Measurements from ENCODE around the gene MAPK8IP1. TPM values are rescaled to one million over a fixed set of nuclear protein-coding genes. Genes with fewer than 3 reads are reported as not detected.

The MAPK8IP1 gene
- total RNA-seq, 1 experiment from 2014 or later, result 2.2 TPM

DNA sequence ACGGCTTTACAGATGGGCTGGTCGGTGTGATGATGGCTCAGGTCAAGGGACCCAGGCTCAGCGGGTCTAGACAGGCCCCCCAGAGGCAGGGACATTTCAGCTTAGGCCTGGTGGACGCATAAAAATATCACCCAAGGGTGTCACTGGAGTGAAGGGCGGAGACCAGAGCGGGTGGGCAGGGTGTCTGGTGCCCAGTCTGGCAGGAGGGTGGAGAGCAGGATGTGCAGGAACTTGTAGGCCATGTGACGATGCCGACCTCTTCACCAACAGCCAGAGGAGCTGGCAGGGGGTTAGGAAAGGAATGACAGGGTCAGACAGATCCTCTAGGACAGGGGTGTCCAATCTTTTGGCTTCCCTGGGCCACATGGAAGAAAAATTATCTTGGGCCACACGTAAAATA is 4.5 kb downstream of the MAPK8IP1 start:
- TF ChIP-seq, protein P1, sequence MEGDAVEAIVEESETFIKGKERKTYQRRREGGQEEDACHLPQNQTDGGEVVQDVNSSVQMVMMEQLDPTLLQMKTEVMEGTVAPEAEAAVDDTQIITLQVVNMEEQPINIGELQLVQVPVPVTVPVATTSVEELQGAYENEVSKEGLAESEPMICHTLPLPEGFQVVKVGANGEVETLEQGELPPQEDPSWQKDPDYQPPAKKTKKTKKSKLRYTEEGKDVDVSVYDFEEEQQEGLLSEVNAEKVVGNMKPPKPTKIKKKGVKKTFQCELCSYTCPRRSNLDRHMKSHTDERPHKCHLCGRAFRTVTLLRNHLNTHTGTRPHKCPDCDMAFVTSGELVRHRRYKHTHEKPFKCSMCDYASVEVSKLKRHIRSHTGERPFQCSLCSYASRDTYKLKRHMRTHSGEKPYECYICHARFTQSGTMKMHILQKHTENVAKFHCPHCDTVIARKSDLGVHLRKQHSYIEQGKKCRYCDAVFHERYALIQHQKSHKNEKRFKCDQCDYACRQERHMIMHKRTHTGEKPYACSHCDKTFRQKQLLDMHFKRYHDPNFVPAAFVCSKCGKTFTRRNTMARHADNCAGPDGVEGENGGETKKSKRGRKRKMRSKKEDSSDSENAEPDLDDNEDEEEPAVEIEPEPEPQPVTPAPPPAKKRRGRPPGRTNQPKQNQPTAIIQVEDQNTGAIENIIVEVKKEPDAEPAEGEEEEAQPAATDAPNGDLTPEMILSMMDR (IDR thresholded peaks at IDR 0.05; ENCODE audit: unreplicated experiment), result no peak
- POLR2A ChIA-PET, result no interaction called here
- no peak overlapping the region for H3K27ac Mint-ChIP-seq (ENCODE audit: low read depth, unreplicated experiment)

DNA sequence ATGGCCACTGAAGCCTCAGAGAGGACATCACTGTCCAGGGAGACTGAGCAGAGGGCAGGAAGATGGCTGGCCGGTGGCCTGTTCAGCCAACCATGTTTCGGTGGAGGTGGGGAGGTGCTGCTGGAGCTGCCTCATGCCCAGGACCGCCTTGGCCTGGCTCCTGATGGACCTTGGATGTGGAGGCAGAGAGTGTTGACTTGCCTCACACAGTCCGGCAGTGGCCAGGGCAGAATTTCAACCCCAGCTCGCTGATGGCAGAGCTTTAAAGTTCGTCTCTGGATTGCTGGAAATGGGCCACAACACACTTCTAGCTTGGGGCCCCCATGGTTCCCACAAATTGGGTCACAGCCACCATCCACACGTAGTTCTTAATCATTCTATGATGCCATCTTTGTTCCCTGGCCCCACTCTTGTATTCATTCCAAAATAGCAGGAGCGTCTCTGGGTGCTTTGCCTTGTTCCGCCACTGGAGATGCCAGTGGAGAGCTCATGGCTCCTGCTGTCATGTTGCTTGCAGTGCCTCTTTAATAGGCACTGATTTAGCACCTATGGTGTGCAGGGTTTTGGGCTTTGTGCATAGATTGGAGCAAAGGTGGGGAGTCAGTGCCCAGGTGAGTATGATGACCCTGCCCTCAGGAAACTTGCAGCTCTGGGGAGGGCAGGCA is 5.6 kb downstream of the MAPK8IP1 start:
- H3K27ac Mint-ChIP-seq (ENCODE audit: low read depth, unreplicated experiment), result no peak overlapping the region
- no TSS peak for BruUV-seq (replicated peaks)
- H3K4me1 Mint-ChIP-seq (ENCODE audit: insufficient read depth, unreplicated experiment), result no peaks in the 10 kb centered on the region
- TF ChIP-seq, protein P1 (IDR thresholded peaks at IDR 0.05; ENCODE audit: unreplicated experiment), result no peak
- intact Hi-C loops (cut with micrococcal nuclease), result loop anchor here (10.0 kb wide), 1 partner anchor 46 kb away; the partner anchor contains the start of gene CRY2
- no peaks in the 10 kb centered on the region for H3K9me3 Mint-ChIP-seq (ENCODE audit: unreplicated experiment)
- ChIA-PET CTCF (interaction anchor here (1.2 kb wide), 1 partner anchor 48 kb away, joined by 3 read pairs; no protein-coding TSS in a partner anchor), POLR2A (interaction anchor here (0.8 to 0.9 kb wide), 2 partner anchors 8 to 11 kb away, joined by 3 to 4 read pairs; no protein-coding TSS in a partner anchor)
- no peak for DNase-seq (ENCODE audit: unreplicated experiment)
- peaks cover 12% of the 10 kb centered on the region for H3K27me3 Mint-ChIP-seq (ENCODE audit: insufficient read depth, unreplicated experiment)
- no peak overlapping the region for H3K4me3 Mint-ChIP-seq (ENCODE audit: unreplicated experiment)
- H3K36me3 Mint-ChIP-seq (ENCODE audit: insufficient read depth, unreplicated experiment), result no peaks in the 10 kb centered on the region

More for the DNA sequence above, 4.5 kb downstream of the MAPK8IP1 start:
- Mint-ChIP-seq H3K36me3 (ENCODE audit: insufficient read depth, unreplicated experiment) (no peaks in the 10 kb centered on the region), H3K4me3 (ENCODE audit: unreplicated experiment) (no peak overlapping the region), H3K27me3 (ENCODE audit: insufficient read depth, unreplicated experiment) (peaks cover 12% of the 10 kb centered on the region), H3K4me1 (ENCODE audit: insufficient read depth, unreplicated experiment) (no peaks in the 10 kb centered on the region), H3K9me3 (ENCODE audit: unreplicated experiment) (no peaks in the 10 kb centered on the region)
- intact Hi-C loops (cut with micrococcal nuclease), result loop anchor here (10.0 kb wide), 1 partner anchor 45 kb away; the partner anchor contains the start of gene CRY2
- CTCF ChIA-PET, result interaction anchor here (1.3 kb wide), 1 partner anchor 11 kb away, joined by 5 read pairs; no protein-coding TSS in a partner anchor
- BruUV-seq (replicated peaks), result no TSS peak
- no peak for DNase-seq (ENCODE audit: unreplicated experiment)

DNA sequence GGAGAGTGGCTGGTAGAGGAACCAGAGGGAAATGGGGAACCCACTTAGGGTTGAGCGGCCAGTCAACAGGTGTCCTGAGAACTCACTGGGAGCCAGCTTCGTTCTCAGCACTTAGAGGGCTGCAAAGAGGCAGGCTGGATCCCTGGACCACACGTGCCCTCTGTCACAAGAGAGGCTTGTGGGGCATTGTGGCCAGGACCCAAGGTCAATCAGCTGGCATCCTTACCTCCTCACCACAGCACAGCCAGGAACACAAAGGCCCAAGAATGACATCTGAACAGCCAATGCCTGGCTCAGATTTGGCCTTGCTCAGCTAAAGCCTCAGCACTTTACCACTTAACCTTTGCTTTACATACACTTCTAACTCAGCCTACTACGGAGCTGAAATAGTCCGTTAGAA is 7.4 kb downstream of the MAPK8IP1 start:
- Mint-ChIP-seq H3K36me3 (ENCODE audit: insufficient read depth, unreplicated experiment) (no peaks in the 10 kb centered on the region), H3K9me3 (ENCODE audit: unreplicated experiment) (no peaks in the 10 kb centered on the region), H3K4me1 (ENCODE audit: insufficient read depth, unreplicated experiment) (no peaks in the 10 kb centered on the region), H3K27ac (ENCODE audit: low read depth, unreplicated experiment) (no peak overlapping the region), H3K4me3 (ENCODE audit: unreplicated experiment) (no peak overlapping the region), H3K27me3 (ENCODE audit: insufficient read depth, unreplicated experiment) (peaks cover 12% of the 10 kb centered on the region)
- ChIA-PET POLR2A (interaction anchor here (0.6 to 0.9 kb wide), 2 partner anchors 39 to 57 kb away, joined by 3 read pairs; no protein-coding TSS in a partner anchor), CTCF (interaction anchor here (0.6 to 1.2 kb wide), 2 partner anchors 21 to 202 kb away, joined by 3 to 4 read pairs; no protein-coding TSS in a partner anchor)
- intact Hi-C loops (cut with micrococcal nuclease), result loop anchor here (10.0 kb wide), 1 partner anchor 48 kb away; the partner anchor contains the start of gene CRY2
- no peak for DNase-seq (ENCODE audit: unreplicated experiment)
- TF ChIP-seq, protein P1 (IDR thresholded peaks at IDR 0.05; ENCODE audit: unreplicated experiment), result no peak
- no TSS peak for BruUV-seq (replicated peaks)

DNA sequence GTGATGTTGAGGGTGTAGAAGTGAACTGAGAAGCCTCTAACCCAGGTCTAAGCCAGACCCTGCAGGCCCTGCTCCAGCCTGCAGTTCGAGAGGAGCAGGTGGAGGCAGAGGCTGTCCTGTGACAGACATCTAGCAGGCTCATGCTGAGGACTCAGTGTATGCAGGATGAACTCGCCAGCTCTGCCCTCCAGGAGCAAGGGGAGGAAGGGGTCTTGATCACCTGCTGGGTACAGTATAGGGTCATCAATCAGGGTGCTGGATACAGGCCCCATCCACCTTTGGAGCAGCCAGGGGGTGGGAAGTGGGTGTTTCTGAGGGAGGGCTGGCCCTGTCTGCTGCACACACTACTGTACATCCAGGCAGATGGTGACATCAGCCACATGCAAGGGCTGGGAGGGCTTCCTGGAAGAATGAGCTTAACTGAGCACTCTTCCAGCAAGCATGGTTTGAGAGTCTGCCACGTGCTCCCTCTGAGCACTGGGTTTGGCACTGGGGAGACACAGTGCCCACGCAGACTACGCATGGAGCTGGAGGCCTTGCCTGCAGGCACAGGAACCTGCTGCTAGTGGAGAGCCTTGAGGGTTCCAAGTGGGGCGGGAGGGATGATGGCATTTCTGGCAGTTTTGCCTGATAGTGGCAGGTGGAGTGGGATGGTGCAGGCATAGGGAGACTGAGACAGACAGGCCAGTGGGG is 9.2 kb downstream of the MAPK8IP1 start:
- intact Hi-C loops (cut with micrococcal nuclease), result loop anchor here (10.0 kb wide), 1 partner anchor 50 kb away; the partner anchor contains the start of gene CRY2
- TF ChIP-seq, protein P1 (IDR thresholded peaks at IDR 0.05; ENCODE audit: unreplicated experiment), result no peak
- BruUV-seq (replicated peaks), result no TSS peak
- H3K36me3 Mint-ChIP-seq (ENCODE audit: insufficient read depth, unreplicated experiment), result no peaks in the 10 kb centered on the region
- H3K27me3 Mint-ChIP-seq (ENCODE audit: insufficient read depth, unreplicated experiment), result peaks cover 12% of the 10 kb centered on the region
- H3K27ac Mint-ChIP-seq (ENCODE audit: low read depth, unreplicated experiment), result no peak overlapping the region
- H3K4me1 Mint-ChIP-seq (ENCODE audit: insufficient read depth, unreplicated experiment), result no peaks in the 10 kb centered on the region
- CTCF ChIA-PET, result interaction anchor here (1.2 kb wide), 1 partner anchor 22 kb away, joined by 3 read pairs; no protein-coding TSS in a partner anchor
- POLR2A ChIA-PET, result no interaction called here
- no peak overlapping the region for H3K4me3 Mint-ChIP-seq (ENCODE audit: unreplicated experiment)
- H3K9me3 Mint-ChIP-seq (ENCODE audit: unreplicated experiment), result no peaks in the 10 kb centered on the region
- no peak for DNase-seq (ENCODE audit: unreplicated experiment)
